Mesenchymal stem cell (in vitro differentiated cells and primary cell): Measurements from ENCODE around the gene CAPN5.

Experiments used
- DNase-seq: peaks from one replicate; pipeline ENCODE4 v3.0.0-alpha.2; 2013
- H2AFZ ChIP-seq: one replicate; pipeline ENCODE4 v1.6.1; 2013; ENCODE audit warnings: low read depth, mild to moderate bottlenecking, control low read depth, inconsistent platforms, low read length, moderate library complexity
- H2AK5ac ChIP-seq: 2 replicates; pipeline ENCODE4 v1.6.1; 2013; ENCODE audit warnings: low read length, moderate library complexity, mild to moderate bottlenecking, inconsistent platforms; ENCODE audit not compliant: severe bottlenecking
- H2BK120ac ChIP-seq: one replicate; pipeline ENCODE4 v1.6.1; 2013; ENCODE audit warnings: low read depth, mild to moderate bottlenecking, inconsistent platforms, low read length, moderate library complexity
- H2BK12ac ChIP-seq, 2 experiments: one replicate each; pipeline ENCODE4 v1.6.1; 2013; ENCODE audit warnings: inconsistent platforms in 2 of 2, low read length in 2 of 2, mild to moderate bottlenecking in 2 of 2, moderate library complexity in 2 of 2, control low read depth in 1 of 2
- H2BK15ac ChIP-seq: one replicate; pipeline ENCODE4 v1.6.1; 2013; ENCODE audit warnings: mild to moderate bottlenecking, low read depth, inconsistent platforms; ENCODE audit not compliant: poor library complexity, severe bottlenecking
- H2BK5ac ChIP-seq: 2 replicates; pipeline ENCODE4 v1.6.1; 2013; ENCODE audit warnings: low read depth, mild to moderate bottlenecking, low read length, control low read depth, inconsistent platforms; ENCODE audit not compliant: poor library complexity, severe bottlenecking
- H3K14ac ChIP-seq, 2 experiments: one replicate each; pipeline ENCODE4 v1.6.1; 2013; ENCODE audit warnings: inconsistent platforms in 2 of 2, low read length in 2 of 2, control low read depth in 1 of 2, mild to moderate bottlenecking in 1 of 2, moderate library complexity in 1 of 2
- H3K18ac ChIP-seq, 2 experiments: one replicate each; pipeline ENCODE4 v1.6.1; 2013; ENCODE audit warnings: inconsistent platforms in 2 of 2, low read length in 2 of 2, control low read depth in 1 of 2, low read depth in 1 of 2, mild to moderate bottlenecking in 1 of 2
- H3K23ac ChIP-seq, 2 experiments: one replicate each; pipeline ENCODE4 v1.6.1; 2013; ENCODE audit warnings: inconsistent platforms in 2 of 2, low read length in 2 of 2, mild to moderate bottlenecking in 2 of 2, moderate library complexity in 2 of 2, control low read depth in 1 of 2
- H3K27ac ChIP-seq: 2 replicates; pipeline ENCODE4 v1.5.1; 2013; ENCODE audit warnings: mild to moderate bottlenecking, moderate library complexity, low read length, control low read depth, inconsistent platforms; ENCODE audit not compliant: poor library complexity, severe bottlenecking
- H3K27me3 ChIP-seq, 2 experiments: 2 replicates each; pipeline versions ENCODE4 v1.6.1 to v1.7.0; 2013; ENCODE audit warnings: low read length in 2 of 2, mild to moderate bottlenecking in 2 of 2, moderate library complexity in 2 of 2, control low read depth in 1 of 2, inconsistent platforms in 1 of 2; ENCODE audit not compliant: control insufficient read depth in 1 of 2, insufficient read depth in 1 of 2
- H3K36me3 ChIP-seq, 2 experiments: 2 replicates each; pipeline versions ENCODE4 v1.6.1 to v1.7.0; 2013; ENCODE audit warnings: low read length in 2 of 2, control low read depth in 1 of 2, inconsistent platforms in 1 of 2, low read depth in 1 of 2, mild to moderate bottlenecking in 1 of 2; ENCODE audit not compliant: insufficient read depth in 2 of 2, control insufficient read depth in 1 of 2
- H3K4ac ChIP-seq, 2 experiments: one replicate each; pipeline ENCODE4 v1.6.1; 2013; ENCODE audit warnings: inconsistent platforms in 2 of 2, low read length in 2 of 2, mild to moderate bottlenecking in 2 of 2, moderate library complexity in 2 of 2, control low read depth in 1 of 2, low read depth in 1 of 2
- H3K4me1 ChIP-seq: 2 replicates; pipeline ENCODE4 v1.6.1; 2013; ENCODE audit warnings: low read depth, low read length, control low read depth; ENCODE audit not compliant: control insufficient read depth, insufficient read depth
- H3K4me2 ChIP-seq: 2 replicates; pipeline ENCODE4 v1.6.1; 2013; ENCODE audit warnings: low read length, mild to moderate bottlenecking, inconsistent platforms; ENCODE audit not compliant: poor library complexity, severe bottlenecking
- H3K4me3 ChIP-seq, 2 experiments: 2 replicates each; pipeline versions ENCODE4 v1.5.1 to v1.7.0; 2013; ENCODE audit warnings: low read length in 2 of 2, mild to moderate bottlenecking in 2 of 2, control low read depth in 1 of 2, low read depth in 1 of 2; ENCODE audit not compliant: insufficient read depth in 1 of 2
- H3K79me1 ChIP-seq: replicated peaks from 2 replicates; pipeline ENCODE4 v1.6.1; 2013; ENCODE audit warnings: mild to moderate bottlenecking, control low read depth, low read length, inconsistent platforms; ENCODE audit not compliant: poor library complexity, severe bottlenecking
- H3K9ac ChIP-seq: 2 replicates; pipeline ENCODE4 v1.7.0; 2013; ENCODE audit warnings: mild to moderate bottlenecking, low read length, moderate library complexity
- H3K9me3 ChIP-seq: 2 replicates; pipeline ENCODE4 v1.7.0; 2013; ENCODE audit warnings: mild to moderate bottlenecking, low read length; ENCODE audit not compliant: control insufficient read depth
- H4K8ac ChIP-seq: one replicate; pipeline ENCODE4 v1.6.1; 2013; ENCODE audit warnings: inconsistent platforms, mild to moderate bottlenecking, low read length, moderate library complexity
- H4K91ac ChIP-seq: one replicate; pipeline ENCODE4 v1.6.1; 2013; ENCODE audit warnings: mild to moderate bottlenecking, low read length, inconsistent platforms
- WGBS: methylation state at CpG from one replicate; pipeline ENCODE4 v1.1.7; 2013; ENCODE audit warnings: mixed read lengths; 5-methylcytosine and 5-hydroxymethylcytosine counted together

CAPN5 gene

GRCh38 chr11:77063407-77063806, 3.4 kb upstream of the CAPN5 start:
- no peak overlapping the region for H3K4ac ChIP-seq
- no peak overlapping the region for H2BK120ac ChIP-seq
- H4K91ac ChIP-seq = no peak overlapping the region
- H3K23ac ChIP-seq = no peak overlapping the region
- H3K9me3 ChIP-seq = no peaks in the 10 kb centered on the region
- no peak for DNase-seq
- H3K27me3 ChIP-seq = no peaks in the 10 kb centered on the region
- no peak overlapping the region for H3K4me2 ChIP-seq
- no peak overlapping the region for H3K9ac ChIP-seq
- 81% methylated on average over 1 of the region's 1 CpG for WGBS
- no peak overlapping the region for H2AFZ ChIP-seq
- H2BK5ac ChIP-seq = no peak overlapping the region
- peaks cover 10% of the 10 kb centered on the region for H3K79me1 ChIP-seq
- H2BK12ac ChIP-seq = no peak overlapping the region
- no peak overlapping the region for H3K14ac ChIP-seq
- no peak overlapping the region for H4K8ac ChIP-seq
- no peak overlapping the region for H3K18ac ChIP-seq
- no peak overlapping the region for H2AK5ac ChIP-seq
- no peak overlapping the region for H2BK15ac ChIP-seq
- H3K4me1 ChIP-seq = peaks cover 17% of the 10 kb centered on the region
- H3K27ac ChIP-seq = no peak overlapping the region
- no peak overlapping the region for H3K4me3 ChIP-seq
- H3K36me3 ChIP-seq = no peaks in the 10 kb centered on the region

GRCh38 chr11:77063861-77064260, 2.9 kb upstream of the CAPN5 start:
- Histone ChIP-seq H3K36me3 (no peaks in the 10 kb centered on the region), H3K4ac (no peak overlapping the region), H2AK5ac (no peak overlapping the region), H3K9me3 (no peaks in the 10 kb centered on the region), H3K27me3 (no peaks in the 10 kb centered on the region), H3K79me1 (peaks cover 14% of the 10 kb centered on the region), H3K4me1 (peaks cover 17% of the 10 kb centered on the region), H3K23ac (no peak overlapping the region), H3K9ac (no peak overlapping the region), H2BK12ac (no peak overlapping the region), H3K4me2 (no peak overlapping the region), H2BK120ac (no peak overlapping the region), H2AFZ (no peak overlapping the region), H3K4me3 (no peak overlapping the region), H3K18ac (no peak overlapping the region), H2BK15ac (no peak overlapping the region), H2BK5ac (no peak overlapping the region), H4K91ac (no peak overlapping the region), H3K27ac (no peak overlapping the region), H3K14ac (no peak overlapping the region), H4K8ac (no peak overlapping the region)
- DNase-seq = no peak
- WGBS = 93% methylated on average over 4 of the region's 4 CpGs

- no peak for DNase-seq
- no peaks in the 10 kb centered on the region for H3K9me3 ChIP-seq
- no peak overlapping the region for H2BK120ac ChIP-seq
- H3K4ac ChIP-seq = no peak overlapping the region
- no peaks in the 10 kb centered on the region for H3K27me3 ChIP-seq
- no peak overlapping the region for H3K9ac ChIP-seq
- H3K36me3 ChIP-seq = no peaks in the 10 kb centered on the region
- H2AK5ac ChIP-seq = no peak overlapping the region
- 94% methylated on average over 4 of the region's 4 CpGs for WGBS
- H3K27ac ChIP-seq = no peak overlapping the region
- H3K18ac ChIP-seq = no peak overlapping the region
- H3K23ac ChIP-seq = no peak overlapping the region
- H3K4me3 ChIP-seq = no peak overlapping the region
- H4K91ac ChIP-seq = no peak overlapping the region
- H4K8ac ChIP-seq = no peak overlapping the region
- H2BK5ac ChIP-seq = no peak overlapping the region
- no peak overlapping the region for H2BK12ac ChIP-seq
- no peak overlapping the region for H3K4me2 ChIP-seq
- no peak overlapping the region for H2AFZ ChIP-seq
- H3K14ac ChIP-seq = no peak overlapping the region
- no peak overlapping the region for H2BK15ac ChIP-seq
- H3K4me1 ChIP-seq = peaks cover 17% of the 10 kb centered on the region
- H3K79me1 ChIP-seq = peaks cover 22% of the 10 kb centered on the region
Observed at GRCh38 chr11:77064648-77065217, 2.0 kb upstream of the CAPN5 start.

- no peaks in the 10 kb centered on the region for H3K9me3 ChIP-seq
- peak overlapping the region; percentile 96 for H3K9ac ChIP-seq
- H4K91ac ChIP-seq = peak overlapping the region; percentile 85
- peak overlapping the region in 1 of 2 experiments; percentile 9 for H3K4ac ChIP-seq
- H3K79me1 ChIP-seq = peaks cover 31% of the 10 kb centered on the region
- no peak overlapping the region for H2AK5ac ChIP-seq
- peak overlapping the region; percentile 15 to 44 for H2BK12ac ChIP-seq
- 39% methylated on average over 13 of the region's 14 CpGs for WGBS
- no peak overlapping the region for H3K23ac ChIP-seq
- peak overlapping the region; percentile 95 for H4K8ac ChIP-seq
- DNase-seq = peak; percentile 80
- H3K18ac ChIP-seq = peak overlapping the region; percentile 80 to 93
- H3K27ac ChIP-seq = peak overlapping the region; percentile 57
- H3K36me3 ChIP-seq = no peaks in the 10 kb centered on the region
- H3K14ac ChIP-seq = no peak overlapping the region
- peak overlapping the region; percentile 65 to 78 for H3K4me3 ChIP-seq
- H2BK5ac ChIP-seq = no peak overlapping the region
- peak overlapping the region; percentile 46 for H2AFZ ChIP-seq
- H3K4me2 ChIP-seq = peak overlapping the region; percentile 95
- no peak overlapping the region for H2BK120ac ChIP-seq
- H3K4me1 ChIP-seq = peaks cover 17% of the 10 kb centered on the region
- H2BK15ac ChIP-seq = peak overlapping the region; percentile 34
- H3K27me3 ChIP-seq = no peaks in the 10 kb centered on the region
Observed at GRCh38 chr11:77065878-77066228, 918 bp upstream of the CAPN5 start.
